Medulla oblongata (tissue), 1 donor: ENCODE measurements around the gene KCNIP4.
A peak's percentile ranks its signal among the peaks of the same experiment; 100 is the strongest.

Experiments used
- DNase-seq: peaks from one replicate; pipeline ENCODE4 v3.0.0-alpha.2; 2015; ENCODE audit errors: extremely low spot score

The KCNIP4 gene

GRCh38 chr4:21688596-21689265 lies 259.8 kb downstream of the KCNIP4 start:
- no peak for DNase-seq

GRCh38 chr4:21685911-21686310 lies 262.7 kb downstream of the KCNIP4 start:
- no peak for DNase-seq

- no peak for DNase-seq
These were observed 268.2 kb downstream of the KCNIP4 start for GRCh38 chr4:21680326-21680898.

GRCh38 chr4:21678711-21679110 lies 269.9 kb downstream of the KCNIP4 start:
- DNase-seq, result no peak

- no peak for DNase-seq
These were observed 271.4 kb downstream of the KCNIP4 start for GRCh38 chr4:21677173-21677572.

- no peak for DNase-seq
These were observed 284.2 kb downstream of the KCNIP4 start for GRCh38 chr4:21664355-21664754.

GRCh38 chr4:21656832-21657231 lies 291.7 kb downstream of the KCNIP4 start:
- no peak for DNase-seq

GRCh38 chr4:21655031-21655430 lies 293.5 kb downstream of the KCNIP4 start:
- no peak for DNase-seq

- no peak for DNase-seq
These were observed 295.9 kb downstream of the KCNIP4 start for GRCh38 chr4:21652508-21653231.

GRCh38 chr4:21649391-21650090 lies 299.0 kb downstream of the KCNIP4 start:
- DNase-seq, result no peak

GRCh38 chr4:21645776-21646175 lies 302.8 kb downstream of the KCNIP4 start:
- DNase-seq, result no peak

GRCh38 chr4:21641696-21642095 lies 306.9 kb downstream of the KCNIP4 start:
- no peak for DNase-seq

GRCh38 chr4:21638171-21638725 lies 310.3 kb downstream of the KCNIP4 start:
- DNase-seq, result no peak

- DNase-seq, result no peak
These were observed 319.5 kb downstream of the KCNIP4 start for GRCh38 chr4:21628916-21629610.

GRCh38 chr4:21628116-21628670 lies 320.4 kb downstream of the KCNIP4 start:
- no peak for DNase-seq

- DNase-seq, result no peak
These were observed 323.1 kb downstream of the KCNIP4 start for GRCh38 chr4:21625447-21625846.

- no peak for DNase-seq
These were observed 343.6 kb downstream of the KCNIP4 start for GRCh38 chr4:21605006-21605405.

- DNase-seq, result peak; percentile 62
These were observed 352.1 kb downstream of the KCNIP4 start for GRCh38 chr4:21596521-21596920.

- no peak for DNase-seq
These were observed 354.9 kb downstream of the KCNIP4 start for GRCh38 chr4:21593671-21594001.

- DNase-seq, result no peak
These were observed 355.5 kb downstream of the KCNIP4 start for GRCh38 chr4:21592970-21593670.

- no peak for DNase-seq
These were observed 371.5 kb downstream of the KCNIP4 start for GRCh38 chr4:21577056-21577455.
